PFSK-1 (cell line): ENCODE measurements around the gene MTCH2.

Source experiments
- FOXP2 ChIP-seq: optimal IDR thresholded peaks from 2 replicates; pipeline ENCODE3; 2011; ENCODE audit warnings: borderline replicate concordance, control low read depth, inconsistent platforms; ENCODE audit not compliant: insufficient read depth; ENCODE audit errors: extremely low read length, extremely low read depth
- POLR2AphosphoS5 ChIP-seq: IDR thresholded peaks from 2 replicates; pipeline ENCODE4 v1.6.1; 2012; ENCODE audit warnings: low read depth, mild to moderate bottlenecking, control low read depth, low read length, moderate library complexity
- SIN3A ChIP-seq: IDR thresholded peaks from 2 replicates; pipeline ENCODE4 v1.6.1; 2012; ENCODE audit warnings: mild to moderate bottlenecking, low read length, moderate library complexity, borderline replicate concordance; ENCODE audit not compliant: insufficient read depth
- TAF1 ChIP-seq: IDR thresholded peaks from 2 replicates; pipeline ENCODE4 v1.6.1; 2012; ENCODE audit warnings: low read length, control low read depth, borderline replicate concordance; ENCODE audit not compliant: insufficient read depth
- TF ChIP-seq, protein P1 (sequence below), 2 experiments: IDR thresholded peaks; 2 replicates each; pipeline versions ENCODE4 v1.6.1 to v1.8.0; 2011 to 2012; ENCODE audit warnings: low read depth in 2 of 2, low read length in 2 of 2, control low read depth in 1 of 2, inconsistent platforms in 1 of 2, mild to moderate bottlenecking in 1 of 2, moderate library complexity in 1 of 2; ENCODE audit not compliant: insufficient read depth in 1 of 2

The MTCH2 gene

GRCh38 chr11:47607380-47607779 is 35.0 kb downstream of the MTCH2 start:
- TF ChIP-seq, protein P1, sequence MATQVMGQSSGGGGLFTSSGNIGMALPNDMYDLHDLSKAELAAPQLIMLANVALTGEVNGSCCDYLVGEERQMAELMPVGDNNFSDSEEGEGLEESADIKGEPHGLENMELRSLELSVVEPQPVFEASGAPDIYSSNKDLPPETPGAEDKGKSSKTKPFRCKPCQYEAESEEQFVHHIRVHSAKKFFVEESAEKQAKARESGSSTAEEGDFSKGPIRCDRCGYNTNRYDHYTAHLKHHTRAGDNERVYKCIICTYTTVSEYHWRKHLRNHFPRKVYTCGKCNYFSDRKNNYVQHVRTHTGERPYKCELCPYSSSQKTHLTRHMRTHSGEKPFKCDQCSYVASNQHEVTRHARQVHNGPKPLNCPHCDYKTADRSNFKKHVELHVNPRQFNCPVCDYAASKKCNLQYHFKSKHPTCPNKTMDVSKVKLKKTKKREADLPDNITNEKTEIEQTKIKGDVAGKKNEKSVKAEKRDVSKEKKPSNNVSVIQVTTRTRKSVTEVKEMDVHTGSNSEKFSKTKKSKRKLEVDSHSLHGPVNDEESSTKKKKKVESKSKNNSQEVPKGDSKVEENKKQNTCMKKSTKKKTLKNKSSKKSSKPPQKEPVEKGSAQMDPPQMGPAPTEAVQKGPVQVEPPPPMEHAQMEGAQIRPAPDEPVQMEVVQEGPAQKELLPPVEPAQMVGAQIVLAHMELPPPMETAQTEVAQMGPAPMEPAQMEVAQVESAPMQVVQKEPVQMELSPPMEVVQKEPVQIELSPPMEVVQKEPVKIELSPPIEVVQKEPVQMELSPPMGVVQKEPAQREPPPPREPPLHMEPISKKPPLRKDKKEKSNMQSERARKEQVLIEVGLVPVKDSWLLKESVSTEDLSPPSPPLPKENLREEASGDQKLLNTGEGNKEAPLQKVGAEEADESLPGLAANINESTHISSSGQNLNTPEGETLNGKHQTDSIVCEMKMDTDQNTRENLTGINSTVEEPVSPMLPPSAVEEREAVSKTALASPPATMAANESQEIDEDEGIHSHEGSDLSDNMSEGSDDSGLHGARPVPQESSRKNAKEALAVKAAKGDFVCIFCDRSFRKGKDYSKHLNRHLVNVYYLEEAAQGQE (IDR thresholded peaks at IDR 0.05; ENCODE audit: insufficient read depth in 1 of 2, low read depth in 2 of 2, low read length in 2 of 2) = 0 out of 4 replicates have a peak, but pooled peaks of 1 of the 2 experiments have one; percentile 9
- no peak for TF ChIP-seq SIN3A
- TF ChIP-seq TAF1 = no peak
- no peak for TF ChIP-seq FOXP2

- TF ChIP-seq POLR2AphosphoS5 (no peak), SIN3A (no peak), FOXP2 (no peak), TAF1 (no peak)
- TF ChIP-seq, protein P1 (IDR thresholded peaks at IDR 0.05; ENCODE audit: insufficient read depth in 1 of 2, low read depth in 2 of 2, low read length in 2 of 2) = no peak
Measured at GRCh38 chr11:47606731-47607130, 35.6 kb downstream of the MTCH2 start.

- TF ChIP-seq TAF1 = no peak
Measured at GRCh38 chr11:47605921-47606320, 36.4 kb downstream of the MTCH2 start.

DNA sequence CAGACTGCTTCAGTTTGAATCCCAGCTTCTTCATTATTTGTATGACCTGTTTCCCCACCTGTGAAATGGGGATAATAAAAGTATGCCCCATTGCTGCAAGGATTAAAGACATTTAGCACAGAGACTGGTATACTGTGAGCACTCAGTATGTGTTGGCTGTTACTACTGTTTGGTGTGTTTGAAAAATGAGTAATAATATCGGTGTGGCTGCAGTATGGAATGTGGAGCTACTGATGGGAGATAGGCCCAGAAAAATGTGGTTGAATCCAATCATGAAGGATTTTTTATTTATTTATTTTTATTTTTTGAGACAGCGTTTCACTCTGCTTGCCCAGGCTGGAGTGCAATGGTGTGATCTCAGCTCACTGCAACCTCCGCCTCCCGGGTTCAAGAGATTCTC is 39.1 kb downstream of the MTCH2 start:
- TF ChIP-seq FOXP2 (no peak), POLR2AphosphoS5 (no peak), TAF1 (no peak), SIN3A (no peak)
- TF ChIP-seq, protein P1 (IDR thresholded peaks at IDR 0.05; ENCODE audit: insufficient read depth in 1 of 2, low read depth in 2 of 2, low read length in 2 of 2) = no peak

DNA sequence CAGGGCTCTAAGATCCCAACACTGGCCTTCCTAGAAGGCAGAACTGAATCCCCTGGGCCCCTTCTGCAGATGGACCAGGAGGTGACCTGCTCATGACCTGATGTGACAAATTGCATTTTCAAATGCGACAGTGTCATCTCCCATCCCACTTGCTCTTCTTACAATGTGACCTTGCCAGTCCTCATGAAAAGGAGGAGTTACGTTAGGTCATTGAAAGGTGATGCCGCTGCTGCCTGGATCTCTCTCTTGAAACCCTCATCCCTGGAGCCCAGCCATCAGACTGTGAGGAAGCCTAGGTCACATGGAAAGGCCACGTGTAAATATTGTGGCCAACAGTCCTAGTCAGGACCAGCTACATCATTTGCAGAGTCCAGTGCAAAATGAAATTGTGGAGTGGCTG is 42.5 kb downstream of the MTCH2 start:
- TF ChIP-seq TAF1 (no peak), FOXP2 (no peak), SIN3A (no peak), POLR2AphosphoS5 (no peak)
- TF ChIP-seq, protein P1 (IDR thresholded peaks at IDR 0.05; ENCODE audit: insufficient read depth in 1 of 2, low read depth in 2 of 2, low read length in 2 of 2) = no peak
